H4 (cell line): ENCODE results near the gene CCDC137. TPM values are rescaled to one million over a fixed set of nuclear protein-coding genes. Genes with fewer than 3 reads are reported as not detected.

Experiments used
- DNase-seq: peaks from one replicate; pipeline ENCODE4 v3.0.0-alpha.2; 2015; ENCODE audit warnings: low spot score
- total RNA-seq: library from RNA; depleted of rRNA; stranded (reverse); fragments of >200 nt; shearing (Covaris generic); gene quantifications from 2 replicates; pipeline ENCODE4 v1.2.3, GENCODE V29; 2014

Gene CCDC137
- total RNA-seq, 1 experiment from 2014 or later, result 10.7 TPM

DNA sequence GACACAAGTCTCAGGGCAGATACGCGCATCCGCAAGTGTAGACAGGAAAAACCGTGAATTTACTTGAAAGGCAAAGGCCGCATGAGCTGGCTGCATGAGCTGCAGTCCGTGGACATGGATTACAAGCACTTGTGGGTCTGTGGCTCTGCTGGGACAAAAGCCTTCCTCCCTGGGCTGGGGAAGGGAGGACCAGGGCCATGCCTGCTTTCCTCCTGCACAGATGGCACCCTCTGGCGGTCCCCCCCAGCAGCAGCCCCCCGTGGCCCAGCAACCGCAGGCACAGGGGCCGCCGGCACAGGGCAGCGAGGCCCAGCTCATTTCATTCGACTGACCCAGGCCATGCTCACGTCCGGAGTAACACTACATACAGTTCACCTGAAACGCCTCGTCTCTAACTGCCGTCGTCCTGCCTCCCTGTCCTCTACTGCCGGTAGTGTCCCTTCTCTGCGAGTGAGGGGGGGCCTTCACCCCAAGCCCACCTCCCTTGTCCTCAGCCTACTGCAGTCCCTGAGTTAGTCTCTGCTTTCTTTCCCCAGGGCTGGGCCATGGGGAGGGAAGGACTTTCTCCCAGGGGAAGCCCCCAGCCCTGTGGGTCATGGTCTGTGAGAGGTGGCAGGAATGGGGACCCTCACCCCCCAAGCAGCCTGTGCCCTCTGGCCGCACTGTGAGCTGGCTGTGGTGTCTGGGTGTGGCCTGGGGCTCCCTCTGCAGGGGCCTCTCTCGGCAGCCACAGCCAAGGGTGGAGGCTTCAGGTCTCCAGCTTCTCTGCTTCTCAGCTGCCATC lies 34.9 kb downstream of the CCDC137 start:
- no peak for DNase-seq

DNA sequence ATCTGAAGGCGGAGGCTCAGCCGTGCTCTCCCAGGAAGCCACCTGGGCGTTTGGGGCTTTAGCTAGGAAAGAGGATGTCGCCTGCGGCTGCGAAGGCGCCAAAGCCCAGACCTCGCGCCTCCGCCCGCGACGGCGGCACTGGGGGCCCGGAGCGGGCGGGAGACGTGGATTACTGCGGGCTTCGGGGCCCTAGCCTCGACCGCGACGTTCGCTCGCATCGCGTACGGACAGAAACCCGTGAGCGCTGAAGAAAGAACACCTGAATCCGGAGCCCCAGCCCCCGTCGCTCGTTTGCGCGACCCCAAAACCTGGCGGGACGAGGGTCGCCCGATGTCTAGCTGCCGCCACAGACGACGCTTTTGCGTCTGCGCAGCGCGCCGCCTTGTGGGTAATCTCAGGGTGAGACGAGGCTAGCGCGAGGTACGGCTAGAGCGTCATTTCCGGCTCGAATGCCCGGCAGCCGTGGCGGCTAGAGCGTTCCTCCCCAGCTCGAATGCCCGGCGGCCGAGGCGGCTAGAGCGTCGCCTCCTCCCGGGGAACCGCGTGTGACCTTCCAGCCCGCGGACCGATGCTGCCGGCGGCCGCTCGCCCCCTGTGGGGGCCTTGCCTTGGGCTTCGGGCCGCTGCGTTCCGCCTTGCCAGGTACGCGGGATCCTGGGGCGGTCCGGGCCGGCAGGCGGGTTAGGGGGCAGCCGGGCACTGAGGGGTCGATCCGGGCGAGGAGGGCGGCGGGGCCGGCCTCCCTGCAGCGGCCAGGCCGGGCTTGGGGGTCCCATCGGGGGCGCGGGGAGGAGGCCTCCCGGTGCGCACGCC lies 36.6 kb downstream of the CCDC137 start, which contains the start of gene MRPL12:
Gene MRPL12 (plus strand): TSS at position 434 of the 813 bp plus-strand sequence. CDS start 135 bp downstream, at position 569.
- DNase-seq, result peak; percentile 92

DNA sequence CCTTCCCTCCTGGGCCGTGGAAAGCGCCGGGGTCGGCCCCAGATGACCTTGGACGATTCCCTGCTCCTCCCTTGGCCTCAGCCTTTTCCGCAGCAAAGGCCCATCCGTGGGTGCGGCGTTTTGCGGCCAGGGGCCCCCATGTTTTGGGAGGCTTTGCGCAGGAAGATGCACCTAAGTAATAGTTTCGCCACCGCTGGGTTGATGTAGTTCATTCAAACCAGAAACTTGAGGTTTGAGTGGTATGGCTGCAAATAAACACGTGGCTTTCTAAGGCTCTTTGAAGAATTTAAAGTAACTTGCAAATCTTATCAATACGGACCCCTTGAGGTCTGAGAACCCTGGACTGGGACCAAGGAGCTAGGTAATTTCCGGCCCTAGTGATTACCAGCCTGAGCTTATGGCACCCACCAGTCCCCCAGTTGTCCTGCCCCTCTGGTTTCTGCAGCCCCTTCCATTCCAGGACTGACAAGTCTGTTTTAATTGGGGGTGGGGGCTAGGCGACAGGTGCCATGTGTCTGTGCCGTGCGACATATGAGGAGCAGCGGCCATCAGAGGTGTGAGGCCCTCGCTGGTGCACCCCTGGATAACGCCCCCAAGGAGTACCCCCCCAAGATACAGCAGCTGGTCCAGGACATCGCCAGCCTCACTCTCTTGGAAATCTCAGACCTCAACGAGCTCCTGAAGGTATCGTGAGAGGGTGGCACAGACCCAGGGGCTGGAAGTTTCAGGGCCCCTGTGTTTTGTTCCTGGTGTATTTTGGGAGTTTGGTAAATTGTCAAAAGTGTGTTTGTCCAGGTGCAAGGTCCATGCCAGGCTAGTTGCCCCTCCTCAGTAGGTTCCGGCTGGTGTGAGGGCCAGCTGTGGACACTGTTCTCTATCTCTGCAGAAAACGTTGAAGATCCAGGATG lies 37.5 kb downstream of the CCDC137 start:
- DNase-seq, result no peak

DNA sequence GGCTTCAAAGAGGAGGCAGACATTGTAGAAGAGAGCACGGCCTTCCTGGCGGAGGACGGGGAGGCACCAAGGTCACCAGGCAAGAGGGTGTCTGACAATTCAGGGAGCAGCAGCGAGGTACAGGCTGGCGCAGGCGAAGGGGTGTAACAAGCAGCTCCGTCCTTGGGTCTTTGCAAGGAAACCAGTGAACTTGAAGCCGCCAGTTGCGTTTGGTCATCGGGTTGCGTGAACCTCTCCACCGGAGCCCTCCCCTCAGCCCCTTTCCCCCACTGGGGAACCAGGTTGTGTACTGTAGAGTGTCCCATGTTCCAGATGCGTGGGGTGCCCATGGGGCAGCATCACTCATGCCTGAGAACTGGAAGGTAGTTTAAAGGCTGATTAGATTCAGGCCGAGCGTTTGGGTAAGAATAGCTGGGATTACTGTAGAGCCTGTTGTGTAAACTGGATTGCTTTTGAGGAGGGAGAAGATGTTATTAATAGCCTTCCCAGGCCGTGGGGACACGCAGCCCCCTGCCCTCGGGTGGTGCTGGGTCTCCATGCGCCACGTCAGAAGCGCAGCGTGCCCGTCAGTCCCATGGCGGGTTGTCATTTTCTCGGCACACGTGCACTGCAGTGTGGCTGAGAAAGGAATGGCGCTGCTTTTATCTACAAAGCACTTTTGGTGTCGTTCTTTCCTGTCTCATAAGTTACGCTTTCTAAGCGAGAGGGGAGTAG lies 39.1 kb downstream of the CCDC137 start:
- no peak for DNase-seq

DNA sequence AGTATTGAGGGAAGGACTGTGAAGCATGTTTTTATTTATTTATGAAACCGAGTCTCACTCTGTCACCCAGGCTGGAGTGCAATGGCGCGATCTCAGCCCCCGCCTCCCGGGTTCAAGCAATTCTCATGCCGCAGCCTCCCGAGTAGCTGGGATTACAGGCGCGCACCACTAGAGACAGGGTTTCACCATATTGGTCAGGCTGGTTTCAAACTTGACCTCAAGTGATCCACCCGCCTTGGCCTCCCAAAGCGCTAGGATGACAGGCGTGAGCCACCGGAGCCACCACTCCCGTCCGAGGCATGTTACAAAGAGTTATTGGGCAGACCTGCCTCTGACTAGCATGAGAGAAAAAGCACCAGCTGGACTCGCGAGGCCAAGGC lies 39.7 kb downstream of the CCDC137 start:
- DNase-seq, result no peak

DNA sequence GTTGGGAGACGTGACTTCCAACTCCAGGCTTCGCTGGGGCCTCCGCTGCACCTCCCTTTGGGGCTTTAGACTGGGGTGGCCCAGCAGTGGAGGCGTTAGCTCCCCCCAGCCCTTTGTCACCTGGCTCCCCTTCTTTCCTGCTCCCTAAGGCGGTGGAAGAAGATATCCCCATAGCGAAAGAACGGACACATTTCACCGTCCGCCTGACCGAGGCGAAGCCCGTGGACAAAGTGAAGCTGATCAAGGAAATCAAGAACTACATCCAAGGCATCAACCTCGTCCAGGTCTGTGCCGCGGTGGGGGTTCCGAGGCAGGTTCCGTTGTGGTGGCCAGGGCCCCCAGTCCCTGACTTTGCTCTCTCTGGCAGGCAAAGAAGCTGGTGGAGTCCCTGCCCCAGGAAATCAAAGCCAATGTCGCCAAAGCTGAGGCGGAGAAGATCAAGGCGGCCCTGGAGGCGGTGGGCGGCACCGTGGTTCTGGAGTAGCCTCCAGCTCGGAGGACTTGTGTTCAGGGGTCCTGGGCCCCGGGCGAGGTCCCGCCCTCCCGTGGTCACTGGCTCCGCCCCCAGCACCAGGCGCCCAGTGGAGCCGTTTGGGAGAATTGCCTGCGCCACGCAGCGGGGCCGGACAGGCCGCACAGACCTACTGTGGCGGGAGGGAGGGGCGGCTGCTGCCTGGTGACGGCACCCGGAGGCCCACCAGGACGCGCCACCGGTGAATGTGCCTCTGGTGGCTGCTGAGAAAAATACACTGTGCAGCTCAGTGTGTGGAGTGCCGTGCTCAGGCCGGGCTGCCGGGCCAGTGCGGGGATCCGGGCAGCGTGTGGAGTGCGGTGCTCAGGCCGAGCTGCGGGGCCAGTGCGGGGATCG lies 40.5 kb downstream of the CCDC137 start:
- DNase-seq, result no peak

DNA sequence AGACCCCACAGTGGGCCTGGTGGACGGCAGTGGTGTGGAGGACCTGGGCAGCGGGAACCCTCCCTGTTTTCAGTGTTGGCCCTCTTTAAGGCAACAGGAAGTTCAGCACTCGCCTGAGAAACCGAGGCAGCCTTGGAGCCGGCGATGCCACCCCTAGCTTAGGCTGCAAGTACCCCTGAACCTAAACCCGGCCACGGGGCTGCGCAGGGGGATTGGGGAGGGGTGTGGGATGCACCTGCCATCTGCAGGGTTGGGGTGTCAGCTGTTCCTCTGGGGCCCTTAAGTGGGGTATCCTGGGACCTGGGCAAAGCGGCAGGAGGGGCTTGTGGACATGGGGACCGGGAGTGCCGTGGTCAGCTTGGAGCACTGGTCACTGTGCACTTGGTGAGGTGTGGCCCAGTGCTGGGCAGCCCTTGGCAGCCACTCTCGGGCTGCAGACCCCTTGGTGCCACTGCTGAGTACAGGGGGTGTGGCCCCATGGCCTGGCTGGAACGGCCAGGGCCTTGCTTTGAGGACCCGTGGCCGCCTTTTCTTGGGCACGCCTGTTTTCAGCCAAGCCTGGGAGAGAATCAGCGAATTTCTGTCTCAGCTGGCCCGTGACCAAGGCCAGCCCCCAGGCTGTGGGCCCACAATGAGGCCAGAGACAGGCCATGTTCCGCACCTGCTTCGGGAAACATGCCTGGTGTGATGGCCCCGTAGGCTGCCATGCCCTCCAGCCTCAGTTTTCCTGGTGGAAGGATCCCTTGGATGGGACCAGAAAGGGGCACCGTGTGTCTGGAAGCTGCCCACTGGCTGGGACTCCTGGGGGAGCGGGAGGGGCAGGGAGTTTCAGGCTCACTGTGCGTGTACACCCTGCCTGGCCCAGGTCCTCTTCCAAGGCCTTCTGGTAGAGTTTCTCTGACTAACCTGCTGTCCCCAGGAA lies 41.4 kb downstream of the CCDC137 start:
- no peak for DNase-seq

DNA sequence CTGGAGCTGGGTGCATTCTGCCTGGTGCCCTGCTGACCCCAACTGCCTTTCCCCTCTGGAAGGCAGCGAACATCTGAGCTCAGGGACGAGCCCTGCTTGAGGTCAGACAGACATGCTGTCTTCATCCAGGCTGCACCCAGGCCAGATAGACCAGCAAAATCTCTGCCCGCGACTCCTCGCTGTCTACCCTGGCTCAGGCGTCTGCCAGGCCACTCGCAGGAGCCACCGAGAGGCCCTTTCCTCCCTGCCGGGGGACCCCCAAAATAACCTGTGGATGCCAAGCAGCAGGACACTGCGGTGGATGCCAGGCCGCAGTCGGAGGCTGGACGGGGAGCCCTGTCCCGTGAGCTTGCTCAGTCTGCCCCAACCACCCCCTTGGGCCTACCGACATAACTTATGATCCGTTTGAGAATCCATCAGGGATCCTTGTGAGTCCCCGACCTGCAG lies 42.2 kb downstream of the CCDC137 start:
- DNase-seq, result no peak

DNA sequence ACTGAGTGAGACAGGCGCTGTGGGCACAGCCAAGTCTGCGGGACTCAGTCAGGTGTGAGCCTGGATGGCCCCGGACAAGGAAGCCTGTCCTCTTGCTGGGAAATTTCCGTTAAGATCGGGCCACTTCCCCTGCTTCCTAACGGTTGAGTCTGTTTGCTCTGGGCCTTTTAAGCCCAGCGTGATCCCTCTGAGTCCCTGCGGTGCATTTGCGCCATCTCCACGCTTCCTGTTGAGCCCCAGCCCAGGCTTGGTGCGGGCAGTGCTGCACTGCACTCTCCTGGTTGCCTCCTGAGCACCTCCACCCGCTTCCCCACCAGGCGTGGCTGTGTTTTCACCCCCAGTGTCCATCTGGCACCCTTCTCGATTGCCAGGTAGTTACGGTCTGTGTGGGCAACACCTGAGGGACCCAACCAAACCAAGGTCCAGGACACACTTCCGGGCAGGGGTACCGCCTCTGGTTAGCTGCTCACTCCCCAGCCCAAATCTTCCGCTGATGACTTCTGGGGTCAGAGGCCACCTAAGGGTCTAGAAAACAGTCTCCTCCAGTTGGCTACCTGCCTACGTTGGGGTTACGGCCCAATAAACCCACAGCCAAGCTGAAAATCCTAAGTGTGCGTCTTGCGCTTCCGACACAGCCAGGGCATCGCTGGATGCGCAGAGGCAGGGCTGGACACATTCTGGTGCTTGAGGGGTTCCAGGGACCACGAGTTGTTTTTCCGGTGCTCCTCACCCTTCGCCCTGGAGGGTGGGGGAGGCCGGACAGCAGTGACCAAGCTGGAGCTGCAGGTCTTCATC lies 44.2 kb downstream of the CCDC137 start:
- DNase-seq, result no peak

DNA sequence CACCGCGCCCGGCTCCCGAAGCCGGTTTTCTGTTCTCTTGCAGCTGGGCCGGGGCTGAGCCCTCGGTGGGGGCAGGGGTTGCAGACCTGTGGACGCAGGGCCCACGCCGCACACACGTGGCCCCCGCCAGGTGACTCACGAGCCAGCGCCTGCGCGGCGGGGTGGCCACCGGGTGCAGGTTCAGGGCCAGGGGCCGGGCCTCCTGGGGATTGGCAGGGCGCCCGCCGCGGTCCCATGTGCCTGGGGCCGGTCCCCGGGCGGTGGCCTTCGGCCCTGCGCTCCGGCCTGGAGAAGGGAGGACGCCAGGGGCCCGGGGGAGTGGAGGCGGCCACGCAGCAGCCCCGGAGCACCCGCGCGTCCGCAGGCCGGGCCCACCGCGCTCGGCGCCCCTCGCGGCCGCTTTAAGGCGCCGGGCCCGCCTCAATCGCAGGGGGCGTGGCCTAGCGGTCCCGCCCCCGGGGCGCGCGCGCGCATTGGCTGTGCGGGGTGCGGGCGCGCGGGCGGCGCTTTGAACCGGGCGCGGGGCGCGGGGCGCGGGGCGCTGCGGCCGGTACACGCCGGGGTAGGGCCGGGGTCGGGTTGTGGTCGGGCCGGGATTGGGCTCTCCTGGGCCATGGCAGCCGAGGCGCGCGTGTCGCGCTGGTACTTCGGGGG lies 45.4 kb downstream of the CCDC137 start, which contains the start of gene SLC25A10:
Gene SLC25A10 (plus strand): TSS at position 471 of the 654 bp plus-strand sequence. CDS start 143 bp downstream, at position 614.
- DNase-seq, result peak; percentile 69

DNA sequence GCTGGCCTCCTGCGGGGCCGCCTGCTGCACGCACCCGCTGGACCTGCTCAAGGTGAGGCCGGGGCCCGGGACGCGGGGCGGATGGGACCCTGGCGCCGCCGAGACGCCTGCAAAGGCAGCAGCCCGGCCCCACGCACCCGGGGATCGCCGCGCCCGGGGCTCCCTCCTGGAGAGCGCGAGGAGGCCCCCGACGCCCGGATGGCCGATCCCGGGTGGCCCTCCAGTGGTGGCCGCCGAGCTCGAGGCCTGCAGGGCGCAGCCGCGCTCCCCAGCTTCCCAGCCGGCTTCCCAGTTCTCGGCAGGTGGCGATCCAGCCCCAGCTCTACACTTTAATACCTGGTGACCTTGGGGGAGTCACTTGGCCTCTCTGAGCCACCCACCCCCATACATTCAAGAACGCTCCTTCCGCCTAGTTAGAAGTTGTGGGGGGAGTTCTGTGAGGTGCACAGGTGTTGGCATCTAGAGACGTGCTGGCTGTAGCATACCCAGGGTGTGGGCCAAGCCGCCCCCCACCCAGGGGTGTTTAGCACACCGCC lies 46.0 kb downstream of the CCDC137 start:
- no peak for DNase-seq

DNA sequence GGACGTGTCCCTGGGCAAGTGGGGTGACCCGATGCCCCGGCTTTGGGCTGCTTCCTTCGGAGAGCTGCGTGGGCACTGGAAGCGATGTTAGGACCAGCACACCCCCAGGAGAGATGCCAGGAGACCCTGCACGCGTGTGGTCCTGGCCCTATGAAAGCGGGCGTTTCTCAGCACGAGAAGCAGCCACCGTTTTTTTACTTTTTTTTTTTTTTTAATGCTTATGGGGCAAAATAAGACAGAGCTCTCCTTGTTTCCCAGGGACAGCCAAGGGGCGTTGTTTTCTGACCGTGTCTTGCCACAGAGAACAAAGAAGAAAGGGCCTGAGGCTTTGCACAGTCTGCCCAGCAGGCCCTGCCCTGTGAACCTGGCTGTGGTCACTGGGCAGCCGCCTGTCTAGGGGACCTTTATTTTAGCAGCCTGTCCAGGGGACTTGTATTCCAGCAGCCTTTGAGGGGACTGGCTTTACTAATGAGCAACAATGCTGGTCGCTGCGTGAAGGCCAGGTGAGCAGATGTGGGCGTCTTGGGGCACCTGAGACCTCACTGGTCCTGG lies 46.5 kb downstream of the CCDC137 start:
- no peak for DNase-seq

DNA sequence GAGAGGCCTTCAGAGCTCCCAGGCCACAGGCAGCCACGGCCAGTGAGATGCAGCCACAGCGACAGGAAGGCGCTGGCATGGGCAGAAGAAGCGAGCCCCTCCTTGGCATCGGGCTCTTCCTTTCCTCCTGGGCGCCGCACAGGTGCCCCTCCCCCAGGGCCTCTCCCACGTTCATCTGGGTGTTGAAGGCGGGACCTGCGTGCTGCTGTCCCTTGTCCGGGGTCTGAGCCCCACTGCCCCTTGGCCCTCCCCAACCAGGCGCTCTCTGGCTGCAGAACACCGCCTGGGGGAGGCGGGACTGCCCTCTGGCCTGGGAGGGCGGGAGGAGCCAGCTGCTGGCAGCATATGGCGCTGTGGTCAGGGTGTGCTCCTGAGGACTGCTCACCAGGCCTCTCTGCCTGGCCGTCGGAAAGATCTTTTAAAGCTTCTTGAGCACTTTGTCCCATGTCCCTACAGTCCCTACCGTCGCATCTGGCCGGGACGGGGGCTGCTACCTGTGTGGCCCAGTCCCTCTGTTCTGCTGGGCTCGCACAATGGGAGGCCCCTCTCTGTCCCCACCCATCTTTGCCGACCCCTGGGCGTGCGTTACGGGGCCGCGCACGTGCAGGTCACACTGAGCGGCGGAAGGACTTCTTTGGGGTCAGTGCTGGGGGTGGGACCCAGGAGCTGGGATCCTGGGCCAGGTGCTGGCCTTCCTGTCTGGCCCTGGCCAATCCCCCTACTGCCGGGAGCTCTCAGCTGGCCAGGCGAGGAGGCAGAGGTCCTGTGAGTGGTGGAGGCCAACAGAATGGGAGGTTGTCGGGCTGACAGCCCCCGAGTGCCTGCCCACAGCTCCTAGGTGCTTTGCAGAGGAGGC lies 47.2 kb downstream of the CCDC137 start:
- DNase-seq, result no peak

DNA sequence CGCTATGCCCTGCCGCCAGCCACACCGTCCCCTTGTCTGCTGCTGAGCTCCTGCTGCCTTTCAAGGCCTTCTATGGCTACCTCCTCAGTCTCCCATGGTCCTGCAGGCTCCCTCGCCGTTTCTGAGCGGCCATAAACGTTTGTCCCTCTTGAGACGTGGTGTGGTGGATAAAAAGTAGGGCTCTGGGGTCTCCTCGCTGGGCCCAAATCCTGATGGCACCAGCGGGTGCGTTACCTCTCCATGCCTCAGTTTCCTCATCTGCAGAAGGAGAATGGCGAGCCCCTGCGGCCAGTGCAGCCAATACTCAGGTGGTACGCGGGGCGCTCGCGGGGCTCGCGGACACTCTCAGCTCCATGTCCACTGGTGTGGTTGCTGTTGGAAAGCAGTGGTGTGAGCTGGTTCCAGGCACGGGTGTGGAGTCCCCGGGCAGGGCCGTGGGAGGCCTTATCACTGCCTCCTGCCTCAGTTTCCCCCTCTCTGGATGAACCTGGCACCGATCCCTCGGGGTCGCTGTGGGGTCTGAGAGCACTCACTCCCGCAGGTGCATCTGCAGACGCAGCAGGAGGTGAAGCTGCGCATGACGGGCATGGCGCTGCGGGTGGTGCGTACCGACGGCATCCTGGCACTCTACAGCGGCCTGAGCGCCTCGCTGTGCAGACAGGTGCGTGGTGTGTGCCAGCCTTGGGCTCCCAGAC lies 48.0 kb downstream of the CCDC137 start:
- no peak for DNase-seq

DNA sequence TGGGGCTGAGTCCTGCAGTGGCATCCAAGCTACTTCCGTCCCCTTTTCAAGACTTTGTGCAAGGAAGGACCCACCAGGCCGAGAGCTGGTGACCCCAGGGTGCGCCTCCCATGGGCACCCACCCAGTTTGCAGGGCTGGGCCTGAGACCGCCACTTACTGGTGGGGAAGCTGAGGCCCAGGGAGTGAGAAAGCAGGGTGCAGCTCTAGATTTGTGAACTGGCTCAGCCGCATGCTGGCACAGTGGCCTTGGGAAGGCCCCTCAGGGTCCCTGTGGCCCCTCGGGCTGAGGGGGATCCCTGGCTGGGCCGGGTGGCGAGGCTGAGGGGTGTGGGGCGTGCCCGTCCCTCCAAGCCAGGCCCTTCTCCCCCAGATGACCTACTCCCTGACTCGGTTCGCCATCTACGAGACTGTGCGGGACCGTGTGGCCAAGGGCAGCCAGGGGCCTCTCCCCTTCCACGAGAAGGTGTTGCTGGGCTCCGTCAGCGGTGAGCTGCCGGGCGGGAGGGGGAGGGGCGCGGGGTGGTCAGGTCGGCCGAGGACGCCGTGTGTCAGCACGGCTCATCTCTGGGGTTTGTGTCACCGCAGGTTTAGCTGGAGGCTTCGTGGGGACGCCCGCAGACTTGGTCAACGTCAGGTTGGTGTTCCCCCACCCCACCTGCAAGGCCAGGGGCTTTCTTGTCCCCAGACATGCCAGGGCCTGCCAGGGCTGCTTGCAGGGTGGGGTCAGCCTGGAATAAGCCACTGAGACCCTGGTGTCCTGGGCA lies 48.8 kb downstream of the CCDC137 start:
- DNase-seq, result no peak
